Measurements from ENCODE around the gene ST3GAL3. TPM values are rescaled to one million over a fixed set of nuclear protein-coding genes. Genes with fewer than 3 reads are reported as not detected.

The ST3GAL3 gene
- total and polyA plus RNA-seq, 10 of the 15 experiments (the other 5 are each of a cell fraction or from before 2014, with no cell fraction given): 1.2 to 19.3 (median 11.0) TPM

DNA sequence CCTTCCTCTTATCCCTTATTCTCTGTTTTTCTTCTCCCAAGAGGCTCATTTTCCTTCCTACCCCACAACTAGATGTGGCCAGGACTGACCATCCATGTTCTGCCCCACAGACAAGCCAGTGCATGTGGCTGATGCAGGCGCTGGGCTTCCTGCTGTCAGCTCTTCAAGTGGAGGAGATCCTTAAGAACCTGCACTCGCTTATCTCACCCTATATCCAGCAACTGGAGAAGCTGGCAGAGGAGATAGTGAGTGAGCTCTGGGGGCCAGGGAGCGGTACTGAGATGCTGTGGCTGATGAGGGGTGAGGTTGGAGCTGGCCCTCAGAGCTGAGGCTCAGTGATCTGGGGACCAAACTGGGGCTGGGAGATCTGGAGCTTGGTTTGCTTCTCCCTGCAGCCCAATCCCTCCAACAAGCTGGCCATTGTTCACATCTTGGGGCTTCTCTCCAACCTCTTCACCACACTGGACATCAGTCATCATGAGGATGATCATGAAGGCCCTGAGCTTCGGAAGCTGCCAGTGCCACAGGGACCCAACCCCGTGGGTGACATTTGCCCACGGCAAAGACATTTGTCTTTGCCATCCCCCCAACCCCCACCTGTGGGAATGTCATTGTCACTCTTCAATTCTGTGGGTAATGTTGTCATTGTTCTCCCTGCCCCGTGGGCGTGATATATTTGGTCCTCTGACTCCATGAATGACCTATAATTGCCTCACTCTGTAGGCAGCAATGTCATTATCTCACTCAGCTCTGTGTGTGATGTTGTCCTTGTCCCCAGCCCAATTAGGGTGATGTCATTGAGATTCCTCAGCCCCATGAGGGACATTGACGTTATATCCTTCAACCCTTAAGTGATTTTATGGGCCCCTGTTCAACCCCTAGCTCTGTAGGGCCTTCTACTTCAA is 251.3 kb downstream of the ST3GAL3 start:
- WGBS (ENCODE audit: insufficient coverage, insufficient replicate concordance, low lambda C conversion rate, missing lambda C conversion rate): 79% methylated on average over 9 of the region's 9 CpGs
- in situ Hi-C loops (cut with MboI): no loop called here
- ChIA-PET POLR2A (interaction anchor here (1.7 kb wide), 1 partner anchor 16 kb away, joined by 4 read pairs; the partner anchor contains the start of gene ATP6V0B), CTCF (interaction anchor here (1.3 to 1.9 kb wide), 2 partner anchors 23 to 88 kb away, joined by 3 to 6 read pairs; no protein-coding TSS in a partner anchor), RAD21 (ENCODE audit: unreplicated experiment) (interaction anchor here (0.5 kb wide), 1 partner anchor 560 kb away, joined by 4 read pairs; no protein-coding TSS in a partner anchor), SMC1A (ENCODE audit: uncharacterized antibody, unreplicated experiment) (no interaction called here)
- H3K36me3 ChIP-seq (ENCODE audit: control insufficient read depth in 2 of 2, insufficient read depth in 2 of 2, low read length in 1 of 2): peaks cover 0 to 12% of the 10 kb centered on the region in 2 experiments; a peak in 1 of 4 replicates
- FAIRE-seq: no peak
- H3K4me2 ChIP-seq (ENCODE audit: control insufficient read depth, insufficient read depth): no peak overlapping the region
- no peak for TF ChIP-seq PML (IDR thresholded peaks at IDR 0.05; ENCODE audit: low read length)
- no peak for TF ChIP-seq PAX8 (IDR thresholded peaks at IDR 0.05)
- TF ChIP-seq BRCA1 (IDR thresholded peaks at IDR 0.05; ENCODE audit: low read depth, low read length): no peak
- no peak for TF ChIP-seq SIX5 (IDR thresholded peaks at IDR 0.05; ENCODE audit: low read depth, low read length, severe bottlenecking)
- TF ChIP-seq BCL3 (IDR thresholded peaks at IDR 0.05; ENCODE audit: borderline replicate concordance, insufficient read depth, low read depth, low read length, poor library complexity, severe bottlenecking): no peak
- no peak for TF ChIP-seq EZH2 (IDR thresholded peaks at IDR 0.05; ENCODE audit: borderline replicate concordance, control insufficient read depth, low read depth, low read length)
- no peak for TF ChIP-seq MTA3 (IDR thresholded peaks at IDR 0.05; ENCODE audit: borderline replicate concordance, low read length)
- TF ChIP-seq SPI1 (IDR thresholded peaks at IDR 0.05; ENCODE audit: borderline replicate concordance, insufficient read depth, low read depth, low read length): no peak
- no peak for TF ChIP-seq YBX1 (IDR thresholded peaks at IDR 0.05)
- no peak for TF ChIP-seq RCOR1 (conservative IDR thresholded peaks at IDR 0.05; ENCODE audit: low read depth, low read length)
- TF ChIP-seq ATF7 (IDR thresholded peaks at IDR 0.05; ENCODE audit: low read depth): no peak
- no peak for TF ChIP-seq ZNF384 (IDR thresholded peaks at IDR 0.05; ENCODE audit: borderline replicate concordance, low read depth, low read length)
- TF ChIP-seq CBX5 (IDR thresholded peaks at IDR 0.05; ENCODE audit: low read depth): no peak
- TF ChIP-seq, protein P1, sequence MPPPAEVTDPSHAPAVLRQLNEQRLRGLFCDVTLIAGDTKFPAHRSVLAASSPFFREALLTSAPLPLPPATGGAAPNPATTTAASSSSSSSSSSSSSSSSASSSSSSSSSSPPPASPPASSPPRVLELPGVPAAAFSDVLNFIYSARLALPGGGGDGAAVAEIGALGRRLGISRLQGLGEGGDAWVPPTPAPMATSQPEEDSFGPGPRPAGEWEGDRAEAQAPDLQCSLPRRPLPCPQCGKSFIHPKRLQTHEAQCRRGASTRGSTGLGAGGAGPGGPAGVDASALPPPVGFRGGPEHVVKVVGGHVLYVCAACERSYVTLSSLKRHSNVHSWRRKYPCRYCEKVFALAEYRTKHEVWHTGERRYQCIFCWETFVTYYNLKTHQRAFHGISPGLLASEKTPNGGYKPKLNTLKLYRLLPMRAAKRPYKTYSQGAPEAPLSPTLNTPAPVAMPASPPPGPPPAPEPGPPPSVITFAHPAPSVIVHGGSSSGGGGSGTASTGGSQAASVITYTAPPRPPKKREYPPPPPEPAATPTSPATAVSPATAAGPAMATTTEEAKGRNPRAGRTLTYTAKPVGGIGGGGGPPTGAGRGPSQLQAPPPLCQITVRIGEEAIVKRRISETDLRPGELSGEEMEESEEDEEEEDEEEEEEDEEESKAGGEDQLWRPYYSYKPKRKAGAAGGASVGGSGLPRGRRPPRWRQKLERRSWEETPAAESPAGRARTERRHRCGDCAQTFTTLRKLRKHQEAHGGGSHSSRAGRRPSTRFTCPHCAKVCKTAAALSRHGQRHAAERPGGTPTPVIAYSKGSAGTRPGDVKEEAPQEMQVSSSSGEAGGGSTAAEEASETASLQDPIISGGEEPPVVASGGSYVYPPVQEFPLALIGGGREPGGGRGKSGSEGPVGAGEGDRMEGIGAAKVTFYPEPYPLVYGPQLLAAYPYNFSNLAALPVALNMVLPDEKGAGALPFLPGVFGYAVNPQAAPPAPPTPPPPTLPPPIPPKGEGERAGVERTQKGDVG (CRISPR knock-in tag; IDR thresholded peaks at IDR 0.05): no peak
- no peak for DNase-seq (ENCODE audit: low read depth, low spot score)
- no peaks in the 10 kb centered on the region for H3K79me2 ChIP-seq (ENCODE audit: control insufficient read depth, insufficient read depth, low read length)
- no peak overlapping the region for H3K27ac ChIP-seq (ENCODE audit: control insufficient read depth, insufficient read depth)
- no peak for ATAC-seq
- H3K4me3 ChIP-seq: no peak overlapping the region
- intact Hi-C loops (cut with micrococcal nuclease; ENCODE audit: unreplicated experiment): no loop called here
- no TSS peak for BruUV-seq (replicated peaks)
- H3K4me1 ChIP-seq (ENCODE audit: control insufficient read depth, insufficient read depth, low read length): no peaks in the 10 kb centered on the region
- no peak overlapping the region for H2AFZ ChIP-seq (ENCODE audit: control insufficient read depth, low read depth, low read length)
- no peaks in the 10 kb centered on the region for H4K20me1 ChIP-seq (ENCODE audit: control insufficient read depth, insufficient read depth)
- H3K9me3 ChIP-seq (replicated peaks; ENCODE audit: control insufficient read depth, insufficient read depth, low read length): no peaks in the 10 kb centered on the region
- H3K27me3 ChIP-seq (replicated peaks in 1 of 2; ENCODE audit: control insufficient read depth in 2 of 2, insufficient read depth in 2 of 2, low read length in 1 of 2): no peaks in the 10 kb centered on the region
- no peak overlapping the region for H3K9ac ChIP-seq (ENCODE audit: control insufficient read depth, insufficient read depth, low read length)

All from GM12878 (cell line).